Activated CD4-positive, CD25-positive, alpha-beta regulatory T cell treated with anti-CD3 and anti-CD28 coated beads, Interleukin-2, amount 50 U/mL, for 72 hours (primary cell): ENCODE data around the gene BMERB1.
"Not testable (repeated sequence)": the region's sequence is repeated elsewhere in the genome, so short reads cannot be mapped to it uniquely, and the experiment has no call there.

ENCODE experiments used
- DNase-seq: peaks from one replicate; pipeline ENCODE4 v3.0.0; 2021

BMERB1 gene

GRCh38 chr16:15426796-15427195 lies 7.6 kb upstream of the BMERB1 start:
- DNase-seq = no peak

- peak; percentile 37 for DNase-seq
Observed at GRCh38 chr16:15427648-15428239, 6.6 kb upstream of the BMERB1 start.

- not testable (repeated sequence) for DNase-seq
Observed at GRCh38 chr16:15430884-15431283, 3.5 kb upstream of the BMERB1 start.

GRCh38 chr16:15434079-15434424 lies 336 bp upstream of the BMERB1 start:
- DNase-seq = no peak

- DNase-seq = peak; percentile 30
Observed at GRCh38 chr16:15435216-15435864, 952 bp downstream of the BMERB1 start.

GRCh38 chr16:15439102-15439501 lies 4.7 kb downstream of the BMERB1 start:
- no peak for DNase-seq

GRCh38 chr16:15439521-15439920 lies 5.1 kb downstream of the BMERB1 start:
- DNase-seq = no peak

- no peak for DNase-seq
Observed at GRCh38 chr16:15440852-15441251, 6.5 kb downstream of the BMERB1 start.

- not testable (repeated sequence) for DNase-seq
Observed at GRCh38 chr16:15442140-15442539, 7.8 kb downstream of the BMERB1 start.

GRCh38 chr16:15443753-15444152 lies 9.4 kb downstream of the BMERB1 start:
- no peak for DNase-seq

- no peak for DNase-seq
Observed at GRCh38 chr16:15444264-15444663, 9.9 kb downstream of the BMERB1 start.

GRCh38 chr16:15445450-15445849 lies 11.1 kb downstream of the BMERB1 start:
- DNase-seq = no peak

GRCh38 chr16:15446901-15447300 lies 12.5 kb downstream of the BMERB1 start:
- DNase-seq = no peak

- DNase-seq = no peak
Observed at GRCh38 chr16:15450624-15451023, 16.2 kb downstream of the BMERB1 start.

- no peak for DNase-seq
Observed at GRCh38 chr16:15451098-15451731, 16.8 kb downstream of the BMERB1 start.

- no peak for DNase-seq
Observed at GRCh38 chr16:15452246-15452855, 18.0 kb downstream of the BMERB1 start.

- DNase-seq = not testable (repeated sequence)
Observed at GRCh38 chr16:15453296-15453695, 18.9 kb downstream of the BMERB1 start.

- DNase-seq = not testable (repeated sequence)
Observed at GRCh38 chr16:15454933-15455332, 20.5 kb downstream of the BMERB1 start.

GRCh38 chr16:15457400-15457799 lies 23.0 kb downstream of the BMERB1 start:
- DNase-seq = no peak

GRCh38 chr16:15457958-15458357 lies 23.6 kb downstream of the BMERB1 start:
- DNase-seq = no peak

- DNase-seq = no peak
Observed at GRCh38 chr16:15459791-15460190, 25.4 kb downstream of the BMERB1 start.

- no peak for DNase-seq
Observed at GRCh38 chr16:15460601-15461000, 26.2 kb downstream of the BMERB1 start.

GRCh38 chr16:15461376-15461775 lies 27.0 kb downstream of the BMERB1 start:
- no peak for DNase-seq
